Panc1 (cell line): ENCODE data around the gene CBX4.

Experiments used
- POLR2AphosphoS5 ChIP-seq: IDR thresholded peaks from 2 replicates; pipeline ENCODE4 v1.6.1; 2012; ENCODE audit warnings: mild to moderate bottlenecking, low read depth, low read length, moderate library complexity
- TCF7L2 ChIP-seq: IDR thresholded peaks from 2 replicates; pipeline ENCODE4 v1.6.1; 2011; ENCODE audit warnings: mild to moderate bottlenecking, low read depth, low read length, inconsistent platforms
- TF ChIP-seq, protein P1 (sequence below): fragments of 450-650 bp; IDR thresholded peaks from 2 replicates; pipeline ENCODE4 v1.5.1; 2017; ENCODE audit warnings: mild to moderate bottlenecking

GRCh38 chr17:79811011-79811867, 28.0 kb downstream of the CBX4 start:
- TF ChIP-seq, protein P1, sequence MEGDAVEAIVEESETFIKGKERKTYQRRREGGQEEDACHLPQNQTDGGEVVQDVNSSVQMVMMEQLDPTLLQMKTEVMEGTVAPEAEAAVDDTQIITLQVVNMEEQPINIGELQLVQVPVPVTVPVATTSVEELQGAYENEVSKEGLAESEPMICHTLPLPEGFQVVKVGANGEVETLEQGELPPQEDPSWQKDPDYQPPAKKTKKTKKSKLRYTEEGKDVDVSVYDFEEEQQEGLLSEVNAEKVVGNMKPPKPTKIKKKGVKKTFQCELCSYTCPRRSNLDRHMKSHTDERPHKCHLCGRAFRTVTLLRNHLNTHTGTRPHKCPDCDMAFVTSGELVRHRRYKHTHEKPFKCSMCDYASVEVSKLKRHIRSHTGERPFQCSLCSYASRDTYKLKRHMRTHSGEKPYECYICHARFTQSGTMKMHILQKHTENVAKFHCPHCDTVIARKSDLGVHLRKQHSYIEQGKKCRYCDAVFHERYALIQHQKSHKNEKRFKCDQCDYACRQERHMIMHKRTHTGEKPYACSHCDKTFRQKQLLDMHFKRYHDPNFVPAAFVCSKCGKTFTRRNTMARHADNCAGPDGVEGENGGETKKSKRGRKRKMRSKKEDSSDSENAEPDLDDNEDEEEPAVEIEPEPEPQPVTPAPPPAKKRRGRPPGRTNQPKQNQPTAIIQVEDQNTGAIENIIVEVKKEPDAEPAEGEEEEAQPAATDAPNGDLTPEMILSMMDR, result peak; percentile 95
- TF ChIP-seq POLR2AphosphoS5 (no peak), TCF7L2 (peak; percentile 81)
